ENCODE results near the gene ZBTB1. TPM values are rescaled to one million over a fixed set of nuclear protein-coding genes. Genes with fewer than 3 reads are reported as not detected.

The ZBTB1 gene
- total and polyA plus RNA-seq, 2 donors (not counting 1 experiment from before 2014, with no cell fraction given) = 52.8 to 108 TPM

DNA sequence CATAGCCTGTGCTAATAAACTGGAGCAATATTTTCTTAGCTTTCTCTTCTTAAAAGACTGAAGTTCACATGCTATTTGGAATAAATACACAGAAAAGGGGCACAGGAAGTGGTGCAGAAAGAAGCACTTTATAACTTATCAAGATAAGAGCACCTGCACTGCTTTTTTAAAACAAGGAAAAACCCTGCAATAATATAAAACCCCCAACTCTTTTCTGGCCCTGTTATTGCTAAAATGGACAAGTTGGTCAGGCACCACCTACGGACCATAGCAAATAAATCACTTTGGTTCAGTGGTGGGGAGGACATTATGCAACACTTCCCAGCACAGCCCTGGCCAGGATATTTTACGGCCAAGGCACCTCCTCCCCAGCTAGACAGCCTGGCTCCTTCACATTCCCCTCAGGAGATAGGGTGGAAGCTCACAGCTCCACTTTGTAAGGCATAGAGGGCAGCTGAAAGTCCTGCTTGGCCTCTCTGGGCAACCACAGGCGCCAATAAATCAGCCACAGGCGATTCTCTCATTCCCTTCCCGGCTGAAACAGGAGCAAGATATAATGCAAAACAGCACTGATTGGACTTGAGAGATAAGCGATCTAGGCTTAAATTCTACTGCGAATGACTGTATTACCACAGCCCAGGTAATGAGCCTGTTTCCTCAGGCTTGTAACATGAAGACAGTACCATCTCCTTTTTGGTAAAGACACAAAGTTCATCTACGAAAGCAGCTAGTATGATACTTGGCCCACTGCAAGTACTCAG lies 3.0 kb upstream of the ZBTB1 start:
- peaks cover 0 to 6% of the 10 kb centered on the region in 2 experiments for H3K36me3 ChIP-seq (replicated peaks in 1 of 2; ENCODE audit: control extremely low read depth in 1 of 2, control insufficient read depth in 1 of 2, extremely low read depth in 1 of 2, insufficient read depth in 2 of 2, low read length in 1 of 2)
- POLR2A ChIA-PET = no interaction called here
- 33% methylated on average over 6 of the region's 8 CpGs for WGBS (ENCODE audit: insufficient coverage)
- H3K4me1 Mint-ChIP-seq = peaks cover 52% of the 10 kb centered on the region
- CTCF ChIA-PET = interaction anchor here (0.9 to 3.1 kb wide), 7 partner anchors 10 to 189 kb away, joined by 3 to 42 read pairs (median 8); no protein-coding TSS in a partner anchor
- peak overlapping the region; percentile 12 to 98 (median 95) for H3K4me3 ChIP-seq (ENCODE audit: control extremely low read depth in 1 of 5, extremely low read depth in 1 of 5, insufficient read depth in 1 of 5, low read depth in 2 of 5, low read length in 4 of 5)
- H3K9ac ChIP-seq (ENCODE audit: low read length) = peak overlapping the region; percentile 95
- H3K9me3 ChIP-seq (ENCODE audit: control extremely low read depth in 1 of 3, control insufficient read depth in 2 of 3, insufficient read depth in 1 of 3, low read length in 2 of 3) = no peaks in the 10 kb centered on the region
- ATAC-seq (ENCODE audit: low read depth) (no peak), DNase-seq (peak; percentile 21)
- peak overlapping the region; percentile 86 for H3K4me2 ChIP-seq (replicated peaks; ENCODE audit: low read depth, low read length, poor library complexity, severe bottlenecking)
- H2AFZ ChIP-seq (ENCODE audit: insufficient read depth, low read depth, low read length, poor library complexity, severe bottlenecking) = peak overlapping the region; percentile 25
- no peak for TF ChIP-seq EZH2 (IDR thresholded peaks at IDR 0.05; ENCODE audit: borderline replicate concordance, insufficient read depth, low read depth, low read length, poor library complexity, severe bottlenecking)
- TF ChIP-seq CTCF (IDR thresholded peaks at IDR 0.05) = no peak
- H3K4me1 ChIP-seq (ENCODE audit: control insufficient read depth in 2 of 2, insufficient read depth in 2 of 2, low read length in 2 of 2) = peaks cover 44 to 45% of the 10 kb centered on the region in 2 donors
- peaks cover 80% of the 10 kb centered on the region for H3K79me2 ChIP-seq (ENCODE audit: control insufficient read depth, insufficient read depth, low read length)
- H3K27ac Mint-ChIP-seq = peak overlapping the region; percentile 100
- intact Hi-C loops (cut with micrococcal nuclease) = loop anchor here (2.0 to 5.0 kb wide), 7 partner anchors 33 to 911 kb away; partner anchors contain the start of genes FUT8 and SYNE2
- no peaks in the 10 kb centered on the region for H3K9me3 Mint-ChIP-seq (ENCODE audit: insufficient read depth)
- peak overlapping the region; percentile 95 for H3K4me3 Mint-ChIP-seq
- H4K20me1 ChIP-seq (ENCODE audit: control insufficient read depth, insufficient read depth, low read length, poor library complexity, severe bottlenecking) = peaks cover 18% of the 10 kb centered on the region
- H3K27me3 Mint-ChIP-seq = no peaks in the 10 kb centered on the region
- H3K27ac ChIP-seq (ENCODE audit: low read length in 2 of 2) = peak overlapping the region; percentile 99 to 100
- H3K27me3 ChIP-seq (replicated peaks in 1 of 4; ENCODE audit: control extremely low read depth in 1 of 4, control insufficient read depth in 3 of 4, insufficient read depth in 4 of 4, low read length in 3 of 4) = no peaks in the 10 kb centered on the region

GRCh38 chr14:64502456-64502855 lies 2.1 kb upstream of the ZBTB1 start:
- Histone ChIP-seq H3K4me3 (ENCODE audit: control extremely low read depth in 1 of 5, extremely low read depth in 1 of 5, insufficient read depth in 1 of 5, low read depth in 2 of 5, low read length in 4 of 5) (peak overlapping the region; percentile 87 to 98 (median 95)), H3K9ac (ENCODE audit: low read length) (peak overlapping the region; percentile 95), H4K20me1 (ENCODE audit: control insufficient read depth, insufficient read depth, low read length, poor library complexity, severe bottlenecking) (peaks cover 27% of the 10 kb centered on the region), H3K27me3 (replicated peaks in 1 of 4; ENCODE audit: control extremely low read depth in 1 of 4, control insufficient read depth in 3 of 4, insufficient read depth in 4 of 4, low read length in 3 of 4) (no peaks in the 10 kb centered on the region), H3K4me2 (replicated peaks; ENCODE audit: low read depth, low read length, poor library complexity, severe bottlenecking) (peak overlapping the region; percentile 86), H3K4me1 (ENCODE audit: control insufficient read depth in 2 of 2, insufficient read depth in 2 of 2, low read length in 2 of 2) (peaks cover 52 to 53% of the 10 kb centered on the region in 2 donors), H2AFZ (ENCODE audit: insufficient read depth, low read depth, low read length, poor library complexity, severe bottlenecking) (peak overlapping the region; percentile 74), H3K27ac (ENCODE audit: low read length in 2 of 2) (peak overlapping the region; percentile 99 to 100), H3K79me2 (ENCODE audit: control insufficient read depth, insufficient read depth, low read length) (peaks cover 80% of the 10 kb centered on the region), H3K9me3 (ENCODE audit: control extremely low read depth in 1 of 3, control insufficient read depth in 2 of 3, insufficient read depth in 1 of 3, low read length in 2 of 3) (no peaks in the 10 kb centered on the region), H3K36me3 (replicated peaks in 1 of 2; ENCODE audit: control extremely low read depth in 1 of 2, control insufficient read depth in 1 of 2, extremely low read depth in 1 of 2, insufficient read depth in 2 of 2, low read length in 1 of 2) (peaks cover 0 to 4% of the 10 kb centered on the region in 2 experiments)
- no peak for TF ChIP-seq EZH2 (IDR thresholded peaks at IDR 0.05; ENCODE audit: borderline replicate concordance, insufficient read depth, low read depth, low read length, poor library complexity, severe bottlenecking)
- peak; percentile 44 for TF ChIP-seq CTCF (IDR thresholded peaks at IDR 0.05)
- DNase-seq (peak; percentile 68), ATAC-seq (ENCODE audit: low read depth) (no peak)
- H3K4me3 Mint-ChIP-seq = peak overlapping the region; percentile 95
- H3K27me3 Mint-ChIP-seq = no peaks in the 10 kb centered on the region
- peaks cover 55% of the 10 kb centered on the region for H3K4me1 Mint-ChIP-seq
- ChIA-PET POLR2A (interaction anchor here (0.6 to 3.4 kb wide), 5 partner anchors 13 to 861 kb away, joined by 3 to 28 read pairs (median 4); partner anchors contain the start of genes HSPA2, MTHFD1 and WDR89), CTCF (interaction anchor here (0.9 to 3.1 kb wide), 14 partner anchors 9 to 189 kb away, joined by 3 to 42 read pairs (median 4); partner anchors contain the start of gene HSPA2)
- H3K9me3 Mint-ChIP-seq (ENCODE audit: insufficient read depth) = no peaks in the 10 kb centered on the region
- H3K27ac Mint-ChIP-seq = peak overlapping the region; percentile 100
- 30% methylated on average over 4 of the region's 6 CpGs for WGBS (ENCODE audit: insufficient coverage)
- intact Hi-C loops (cut with micrococcal nuclease) = loop anchor here (2.0 to 5.0 kb wide), 7 partner anchors 34 to 910 kb away; partner anchors contain the start of genes FUT8 and SYNE2

All from B cell (primary cell).